NT2/D1 (cell line): Measurements from ENCODE around the gene TLE7.

ENCODE experiments used
- SUZ12 ChIP-seq: IDR thresholded peaks from 2 replicates; pipeline ENCODE4 v1.6.1; 2011; ENCODE audit not compliant: insufficient read length, insufficient read depth; ENCODE audit errors: extremely low read depth
- YY1 ChIP-seq: IDR thresholded peaks from 2 replicates; pipeline ENCODE4 v1.6.1; 2011; ENCODE audit not compliant: insufficient read length, insufficient read depth
- ZNF274 ChIP-seq: IDR thresholded peaks from 2 replicates; pipeline ENCODE4 v1.6.1; 2011; ENCODE audit warnings: mild to moderate bottlenecking, low read depth, low read length

DNA sequence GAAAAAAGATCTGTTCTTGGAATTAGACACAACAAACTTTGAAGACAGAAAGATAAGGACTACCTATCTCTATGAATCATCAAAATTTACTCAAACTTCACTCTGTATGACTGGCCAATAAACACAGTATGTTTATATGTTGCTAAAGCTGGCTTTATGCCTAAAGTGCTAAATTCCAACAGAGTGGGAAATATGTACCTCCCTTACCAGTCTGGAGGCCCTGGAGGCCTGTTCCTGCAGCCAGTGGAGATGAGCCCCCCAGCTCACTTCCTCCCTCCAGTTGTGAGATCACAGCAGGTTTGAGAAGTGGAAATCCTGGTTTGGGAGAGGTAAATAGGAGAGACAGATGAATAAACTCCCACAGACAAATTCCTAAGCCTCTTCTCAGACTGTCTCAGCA, 11.2 kb upstream of the TLE7 start:
- no peak for TF ChIP-seq ZNF274
- no peak for TF ChIP-seq YY1
- no peak for TF ChIP-seq SUZ12
